Gastrocnemius medialis (tissue), 4 donors: ENCODE data around the gene ZNF76.

ENCODE experiments used
- POLR2A ChIP-seq, 2 donors: fragments of 450-650 bp; IDR thresholded peaks; one replicate each; pipeline ENCODE4 v1.6.1; 2017; ENCODE audit warnings: antibody characterized with exemption in 2 of 2, mild to moderate bottlenecking in 2 of 2, moderate library complexity in 2 of 2
- TF ChIP-seq, protein P1 (sequence below), 5 experiments: fragments of 450-650 bp in 3 of 5; fragments of 200-600 bp in 2 of 5; sonication (generic) in 2 of 5; IDR thresholded peaks in 4 of 5; conservative IDR thresholded peaks in 1 of 5; 1 replicate in 4 of 5; 2 replicates in 1 of 5; pipeline ENCODE4 v1.5.1; 2016 to 2019; ENCODE audit warnings: antibody characterized with exemption in 5 of 5, mild to moderate bottlenecking in 3 of 5, moderate library complexity in 3 of 5

DNA sequence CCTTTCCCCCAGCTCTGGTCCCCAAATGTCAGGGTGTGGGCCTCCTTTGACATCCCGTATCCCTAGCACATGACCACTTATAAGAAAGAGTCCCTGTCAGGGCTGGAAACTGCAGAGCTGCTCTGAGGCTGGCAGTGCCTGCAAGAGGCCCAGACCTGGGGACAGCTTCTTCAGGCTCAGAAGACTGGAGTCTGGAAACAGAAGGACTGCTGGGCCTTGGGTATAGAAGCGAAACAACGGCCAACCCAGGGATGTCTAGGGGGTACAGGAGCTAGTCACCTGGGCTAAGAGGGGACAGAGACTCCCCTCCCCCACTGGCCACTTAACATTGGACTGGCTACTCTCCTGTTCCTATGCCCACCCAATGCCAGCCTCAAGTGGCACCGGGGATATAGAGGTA is 41.1 kb upstream of the ZNF76 start:
- no peak for TF ChIP-seq POLR2A (IDR thresholded peaks at IDR 0.05)
- TF ChIP-seq, protein P1, sequence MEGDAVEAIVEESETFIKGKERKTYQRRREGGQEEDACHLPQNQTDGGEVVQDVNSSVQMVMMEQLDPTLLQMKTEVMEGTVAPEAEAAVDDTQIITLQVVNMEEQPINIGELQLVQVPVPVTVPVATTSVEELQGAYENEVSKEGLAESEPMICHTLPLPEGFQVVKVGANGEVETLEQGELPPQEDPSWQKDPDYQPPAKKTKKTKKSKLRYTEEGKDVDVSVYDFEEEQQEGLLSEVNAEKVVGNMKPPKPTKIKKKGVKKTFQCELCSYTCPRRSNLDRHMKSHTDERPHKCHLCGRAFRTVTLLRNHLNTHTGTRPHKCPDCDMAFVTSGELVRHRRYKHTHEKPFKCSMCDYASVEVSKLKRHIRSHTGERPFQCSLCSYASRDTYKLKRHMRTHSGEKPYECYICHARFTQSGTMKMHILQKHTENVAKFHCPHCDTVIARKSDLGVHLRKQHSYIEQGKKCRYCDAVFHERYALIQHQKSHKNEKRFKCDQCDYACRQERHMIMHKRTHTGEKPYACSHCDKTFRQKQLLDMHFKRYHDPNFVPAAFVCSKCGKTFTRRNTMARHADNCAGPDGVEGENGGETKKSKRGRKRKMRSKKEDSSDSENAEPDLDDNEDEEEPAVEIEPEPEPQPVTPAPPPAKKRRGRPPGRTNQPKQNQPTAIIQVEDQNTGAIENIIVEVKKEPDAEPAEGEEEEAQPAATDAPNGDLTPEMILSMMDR (IDR thresholded peaks at IDR 0.05 in 4 of 5, conservative IDR thresholded peaks at IDR 0.05 in 1 of 5): no peak
